Mononuclear cell (primary cell): Measurements from ENCODE around the gene GCSH. TPM values are rescaled to one million over a fixed set of nuclear protein-coding genes. Genes with fewer than 3 reads are reported as not detected.
A peak's percentile ranks its signal among the peaks of the same experiment; 100 is the strongest.

Source experiments
- H3K27me3 ChIP-seq: 2 replicates; pipeline ENCODE4 v1.6.0; 2011; ENCODE audit warnings: low read length, control low read depth; ENCODE audit not compliant: insufficient read depth
- H3K4me1 ChIP-seq: 2 replicates; pipeline ENCODE4 v1.5.1; 2011; ENCODE audit warnings: mild to moderate bottlenecking, low read length, control low read depth; ENCODE audit not compliant: insufficient read depth
- H3K4me3 ChIP-seq: 2 replicates; pipeline ENCODE4 v1.5.1; 2011; ENCODE audit warnings: mild to moderate bottlenecking, low read length, moderate library complexity
- H3K9me3 ChIP-seq: 2 replicates; pipeline ENCODE4 v1.5.1; 2011; ENCODE audit warnings: low read depth, mild to moderate bottlenecking, control low read depth, low read length
- total RNA-seq: library from RNA; depleted of rRNA; stranded (reverse); fragments of >200 nt; gene quantifications from one replicate; pipeline ENCODE4 v1.2.3, GENCODE V29; 2012

GCSH gene
- total RNA-seq, 1 donor: 2.1 TPM

DNA sequence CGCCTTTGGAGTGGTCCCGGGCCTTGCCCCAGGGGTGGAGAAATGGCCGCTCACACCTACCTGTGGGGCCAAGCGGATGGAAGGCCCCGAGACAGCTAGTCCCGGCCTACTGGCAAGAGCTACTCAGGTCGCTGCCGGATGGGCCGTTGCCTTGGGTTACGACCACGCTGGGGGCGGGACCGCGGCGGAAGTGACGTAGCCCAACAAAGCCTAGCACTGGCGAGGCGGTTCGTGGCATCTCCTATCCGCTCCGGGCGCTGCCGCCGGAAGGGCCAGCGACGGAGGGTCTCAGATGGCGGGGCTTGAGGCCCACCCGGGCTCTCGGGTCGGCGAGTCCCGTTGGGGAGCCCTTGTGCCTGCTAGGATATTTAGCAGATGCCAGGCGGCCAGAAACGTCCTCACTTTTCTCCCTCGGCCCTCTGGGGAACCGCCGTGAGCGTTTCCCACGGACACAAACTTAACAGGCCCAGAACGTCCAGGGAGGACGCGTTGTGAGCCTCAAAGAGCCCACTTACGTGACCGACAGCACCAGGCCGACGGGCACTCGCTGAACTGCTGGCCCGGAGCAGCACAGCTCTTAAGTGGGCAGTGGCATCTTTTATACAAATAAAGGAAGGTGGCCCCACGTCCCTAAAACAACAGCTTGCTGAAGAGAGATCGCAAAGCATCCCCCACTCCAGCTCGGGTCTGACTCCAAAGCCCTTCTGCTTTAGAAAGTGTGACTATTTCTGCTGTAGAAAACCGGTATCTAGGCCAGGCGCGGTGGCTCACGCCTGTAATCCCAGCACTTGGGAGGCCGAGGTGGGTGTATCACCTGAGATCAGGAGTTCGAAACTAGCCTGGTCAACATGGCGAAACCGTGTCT, 18.9 kb downstream of the GCSH start, which contains the start of gene C16orf46:
Gene C16orf46, minus strand, starts transcription at position 163 of the 865 bp plus-strand sequence. CDS start 13,283 bp downstream, outside the sequence.
- Histone ChIP-seq H3K27me3 (no peaks in the 10 kb centered on the region), H3K4me1 (peaks cover 11% of the 10 kb centered on the region), H3K9me3 (no peaks in the 10 kb centered on the region), H3K4me3 (peak within 1 kb of the TSS; percentile 74)

DNA sequence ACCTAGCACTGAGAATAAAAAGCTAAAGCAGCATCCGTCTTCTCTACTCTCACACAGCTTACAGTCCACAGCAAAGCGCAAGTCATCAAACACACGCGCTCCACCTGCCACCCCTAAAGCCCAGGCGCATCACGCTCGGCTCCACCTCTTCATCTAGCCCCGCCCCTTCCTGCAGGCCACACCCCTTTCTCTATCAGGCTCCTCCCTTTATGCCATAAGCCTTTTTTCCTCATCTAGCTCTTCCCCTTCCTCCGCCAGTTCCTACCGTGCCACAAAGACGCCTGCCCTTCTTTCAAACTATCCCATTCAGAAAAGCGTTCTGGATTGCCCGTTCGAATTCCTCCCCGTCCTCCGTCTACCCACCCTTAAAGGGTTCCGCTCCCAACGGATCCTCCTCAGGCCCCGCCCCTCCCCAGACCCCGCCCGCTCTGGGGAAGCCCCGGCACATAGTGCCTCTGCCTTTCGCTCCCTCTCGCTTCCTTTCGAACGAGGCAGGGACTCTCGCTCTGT, 19.6 kb downstream of the GCSH start:
- H3K4me3 ChIP-seq: peak overlapping the region; percentile 74
- H3K27me3 ChIP-seq: no peaks in the 10 kb centered on the region
- no peaks in the 10 kb centered on the region for H3K9me3 ChIP-seq

DNA sequence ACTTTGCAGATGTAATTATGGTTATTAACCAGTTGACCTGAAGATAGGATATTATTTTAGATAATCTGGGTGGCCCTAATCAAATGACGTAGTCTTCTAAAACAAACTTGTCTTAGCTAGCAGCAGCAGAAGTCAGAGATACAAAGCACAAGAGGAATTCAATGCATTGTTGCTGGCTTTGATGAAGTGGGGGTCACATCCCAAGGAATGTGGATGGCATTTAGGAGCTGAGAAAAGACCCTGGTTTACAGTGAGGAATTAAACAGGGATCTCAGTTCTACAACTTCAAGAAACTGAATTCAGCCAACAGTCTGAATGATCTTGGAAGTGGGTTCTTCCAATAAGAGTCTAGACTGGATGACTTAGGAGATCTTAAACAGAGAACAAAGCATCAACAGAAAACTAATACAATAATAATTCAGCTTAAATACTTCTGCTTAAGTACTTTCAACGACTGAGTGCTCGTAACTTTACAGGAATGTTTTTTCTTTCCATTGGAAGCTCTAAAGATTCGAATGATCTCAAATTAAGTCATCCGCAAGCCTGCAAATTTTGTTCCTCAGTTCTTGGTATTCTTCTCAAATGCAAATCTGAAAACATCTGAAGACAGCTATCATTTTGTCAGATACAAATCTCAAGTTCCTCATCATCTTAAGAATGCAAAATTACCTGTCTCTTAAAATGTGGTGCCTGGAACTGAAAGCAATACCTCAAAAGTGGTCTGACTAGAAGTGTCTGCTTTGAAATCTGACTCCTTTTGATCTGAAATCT, 22.4 kb downstream of the GCSH start:
- no peaks in the 10 kb centered on the region for H3K9me3 ChIP-seq
- no peak overlapping the region for H3K4me3 ChIP-seq
- H3K4me1 ChIP-seq: peaks cover 11% of the 10 kb centered on the region
- H3K27me3 ChIP-seq: no peaks in the 10 kb centered on the region

More for the DNA sequence above, 19.6 kb downstream of the GCSH start:
- peaks cover 11% of the 10 kb centered on the region for H3K4me1 ChIP-seq

DNA sequence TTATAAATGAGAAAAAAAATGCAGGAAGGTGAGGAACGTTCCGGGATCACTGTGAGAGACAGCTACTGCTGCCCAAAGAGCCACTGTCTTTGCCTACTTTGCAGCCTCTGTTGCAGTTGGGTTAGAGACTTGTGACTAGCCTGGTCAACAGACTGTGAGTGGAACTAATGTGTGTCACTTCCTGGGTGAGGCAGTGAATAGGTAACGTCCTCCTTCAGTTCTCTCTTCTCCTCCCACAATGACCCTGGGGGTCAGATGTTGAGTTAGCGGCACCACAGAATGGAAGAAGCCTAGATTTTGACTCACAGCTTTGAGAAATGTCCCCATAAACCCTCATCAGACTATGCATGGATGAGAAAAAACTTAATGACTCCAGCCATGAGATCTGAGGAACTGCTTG, 24.4 kb downstream of the GCSH start:
- H3K9me3 ChIP-seq: no peaks in the 10 kb centered on the region
- H3K4me1 ChIP-seq: peaks cover 5% of the 10 kb centered on the region

DNA sequence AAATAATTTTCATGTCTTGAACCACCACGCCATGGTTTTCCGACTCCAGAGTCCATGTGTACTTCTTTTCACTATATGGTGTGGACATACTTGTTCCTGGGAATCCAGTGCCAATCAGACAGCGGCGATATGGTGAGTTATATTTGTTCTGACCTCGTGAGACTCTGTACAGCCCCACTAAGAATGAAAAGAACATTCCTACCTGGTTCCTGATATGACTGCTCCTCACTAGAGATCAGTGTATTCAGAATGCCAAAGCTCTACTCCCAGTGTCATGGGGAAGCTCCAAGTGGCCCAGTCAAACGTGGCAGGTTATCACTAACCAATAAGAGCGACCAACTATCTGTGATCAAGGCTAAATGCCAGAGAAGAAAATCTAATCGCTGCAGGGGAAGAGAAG, 25.2 kb downstream of the GCSH start:
- no peak overlapping the region for H3K4me3 ChIP-seq
- H3K9me3 ChIP-seq: no peaks in the 10 kb centered on the region
- H3K27me3 ChIP-seq: no peaks in the 10 kb centered on the region
- no peaks in the 10 kb centered on the region for H3K4me1 ChIP-seq

More for the DNA sequence above, 24.4 kb downstream of the GCSH start:
- no peak overlapping the region for H3K4me3 ChIP-seq
- H3K27me3 ChIP-seq: no peaks in the 10 kb centered on the region

DNA sequence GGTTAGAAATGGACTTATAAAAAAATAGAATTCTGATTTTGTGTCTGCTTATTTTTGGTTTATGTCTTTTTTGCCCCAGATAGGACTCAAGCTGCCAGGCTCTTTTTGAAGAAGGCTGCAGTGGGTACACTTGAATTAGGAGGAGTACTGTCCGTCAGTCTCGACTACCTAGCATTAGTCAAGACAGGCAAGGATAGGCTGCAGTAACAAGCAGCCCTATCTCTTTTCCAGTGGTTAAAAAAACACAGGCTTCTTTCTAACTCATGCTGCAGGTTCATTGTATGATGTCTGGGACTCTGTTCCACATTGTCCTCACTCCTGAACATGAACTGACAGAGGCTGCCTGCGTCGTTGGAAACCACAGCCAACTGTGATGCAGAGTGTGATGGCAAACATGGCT, 27.1 kb downstream of the GCSH start:
- no peak overlapping the region for H3K4me3 ChIP-seq
- H3K27me3 ChIP-seq: no peaks in the 10 kb centered on the region
- no peaks in the 10 kb centered on the region for H3K4me1 ChIP-seq
- no peaks in the 10 kb centered on the region for H3K9me3 ChIP-seq

DNA sequence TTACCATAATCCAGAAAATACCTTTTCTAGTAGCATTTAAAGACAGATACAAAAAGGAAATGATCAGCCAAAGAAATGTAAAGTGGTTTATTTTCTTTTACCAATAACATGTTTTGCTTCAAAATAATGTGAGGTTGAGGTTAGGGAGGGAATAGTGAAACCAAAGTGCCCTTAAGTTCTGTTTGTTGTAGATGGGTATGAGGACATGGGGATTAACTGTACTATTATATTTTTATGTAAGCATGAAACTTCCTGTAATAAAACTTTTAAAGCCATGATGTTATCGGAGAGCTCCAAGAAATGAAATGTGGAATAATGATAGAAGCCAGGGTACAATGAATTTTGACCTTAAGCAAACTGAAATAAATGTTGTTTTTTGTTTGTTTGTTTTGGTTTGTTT, 29.0 kb downstream of the GCSH start:
- no peak overlapping the region for H3K4me3 ChIP-seq
- H3K4me1 ChIP-seq: no peaks in the 10 kb centered on the region
- H3K27me3 ChIP-seq: no peaks in the 10 kb centered on the region
- H3K9me3 ChIP-seq: no peaks in the 10 kb centered on the region

DNA sequence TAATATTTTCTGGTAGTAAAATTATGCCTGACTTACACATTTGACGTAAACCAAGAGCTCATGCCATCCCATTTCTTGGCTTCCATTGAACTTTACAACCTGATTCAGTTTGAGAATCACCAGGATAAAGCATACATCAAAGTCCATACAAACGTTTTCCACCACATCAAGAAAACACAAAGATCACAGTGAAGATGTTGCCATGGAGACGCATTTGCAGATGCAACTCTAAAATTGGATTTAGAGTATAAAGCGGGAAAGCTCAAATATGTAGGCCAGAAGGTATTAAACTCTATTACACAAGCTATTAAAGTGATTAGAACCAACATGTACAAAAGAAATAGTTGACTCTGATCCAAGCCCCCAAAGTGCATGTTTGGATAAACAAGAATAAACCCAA, 29.5 kb downstream of the GCSH start:
- no peaks in the 10 kb centered on the region for H3K27me3 ChIP-seq
- no peak overlapping the region for H3K4me3 ChIP-seq
- no peaks in the 10 kb centered on the region for H3K4me1 ChIP-seq
- H3K9me3 ChIP-seq: no peaks in the 10 kb centered on the region

DNA sequence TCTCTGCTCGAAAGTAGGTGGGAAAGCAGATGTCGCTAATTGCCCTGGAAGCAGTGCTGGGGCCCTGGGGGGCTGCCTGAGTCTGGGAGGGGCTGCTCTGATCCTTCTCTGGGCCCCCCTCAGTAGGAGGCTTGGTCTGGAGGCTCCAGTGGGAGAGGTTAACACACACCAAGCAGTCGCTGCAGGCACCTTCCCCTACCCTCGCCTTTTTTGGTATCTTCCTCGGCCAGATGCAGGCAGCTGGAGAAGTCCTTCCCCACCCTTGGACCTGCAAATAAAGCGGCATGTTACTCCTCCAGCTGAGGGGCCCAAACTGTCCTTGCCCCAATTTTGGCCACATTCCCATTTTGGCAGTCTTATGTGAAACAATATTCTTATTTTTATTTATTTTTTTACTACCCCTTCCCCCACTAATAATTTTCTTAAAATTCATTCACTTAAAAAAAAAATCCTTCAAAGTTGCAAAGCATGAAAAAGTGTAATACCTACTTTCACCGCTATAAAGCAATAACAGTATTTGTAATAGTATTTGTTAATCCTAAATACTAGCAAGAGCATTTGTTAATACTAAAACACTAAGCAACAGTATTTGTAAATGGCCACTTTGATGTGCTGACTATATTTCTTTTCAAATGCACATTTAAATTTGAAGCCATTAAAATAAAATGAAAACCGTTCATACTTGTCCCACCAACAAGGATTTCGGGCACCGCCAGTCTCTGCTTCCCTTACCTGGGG, 34.2 kb downstream of the GCSH start:
- no peak overlapping the region for H3K4me3 ChIP-seq
- H3K9me3 ChIP-seq: no peaks in the 10 kb centered on the region
- H3K27me3 ChIP-seq: no peaks in the 10 kb centered on the region
- no peaks in the 10 kb centered on the region for H3K4me1 ChIP-seq

DNA sequence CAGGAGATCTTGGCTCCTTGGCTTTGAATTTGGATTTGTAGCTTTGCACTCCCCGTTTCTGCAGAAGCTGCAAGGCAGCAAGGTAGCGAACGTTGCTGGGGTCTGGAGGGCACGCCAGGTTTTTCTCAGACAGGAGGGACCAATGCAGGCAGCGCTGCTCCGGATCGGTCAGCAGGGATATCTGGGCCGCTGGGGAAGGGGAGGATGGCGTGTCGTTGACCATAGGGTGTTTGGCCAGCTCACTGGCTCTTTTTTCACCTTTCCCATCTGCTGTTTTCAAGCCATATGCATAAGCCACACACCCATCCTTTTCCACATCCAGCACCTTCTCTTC, 34.9 kb downstream of the GCSH start:
- no peaks in the 10 kb centered on the region for H3K27me3 ChIP-seq
- no peak overlapping the region for H3K4me3 ChIP-seq
- no peaks in the 10 kb centered on the region for H3K9me3 ChIP-seq
- no peaks in the 10 kb centered on the region for H3K4me1 ChIP-seq

DNA sequence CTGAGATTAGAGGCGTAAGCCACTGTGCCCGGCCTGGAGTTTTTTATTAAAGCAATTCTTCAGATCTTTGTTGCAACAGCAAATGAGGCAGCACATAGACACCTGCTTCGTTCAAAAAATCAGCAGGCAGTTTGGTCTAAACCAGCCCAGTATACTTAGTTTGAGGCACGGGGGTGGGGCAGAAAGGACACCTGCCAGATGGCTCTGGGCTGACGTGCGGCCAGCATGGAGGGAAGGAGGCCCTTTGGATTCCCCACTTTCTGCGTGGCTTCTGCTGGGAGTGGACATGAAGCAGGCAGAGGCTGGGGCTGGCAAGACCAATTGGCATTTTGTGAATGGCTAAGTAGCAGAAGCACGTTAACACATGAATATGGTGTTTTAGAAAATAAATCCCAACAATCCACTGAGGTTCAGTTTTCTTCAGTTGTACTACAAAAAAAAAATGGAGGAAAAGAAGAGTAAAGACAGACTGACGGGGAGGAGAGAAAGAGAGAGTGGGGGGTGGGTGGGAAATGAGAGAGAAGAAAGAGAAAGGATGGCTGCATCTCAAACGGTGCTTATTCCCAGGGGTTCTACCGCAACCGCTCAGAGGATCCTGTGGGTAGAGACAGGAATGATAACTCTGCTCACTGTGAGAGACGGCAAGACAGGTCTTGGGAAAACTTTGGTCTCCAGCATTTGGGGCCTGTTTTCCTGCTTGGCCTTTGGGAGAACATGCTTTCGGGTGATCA, 35.5 kb downstream of the GCSH start:
- no peaks in the 10 kb centered on the region for H3K27me3 ChIP-seq
- H3K4me3 ChIP-seq: no peak overlapping the region
- H3K4me1 ChIP-seq: no peaks in the 10 kb centered on the region
- H3K9me3 ChIP-seq: no peaks in the 10 kb centered on the region

DNA sequence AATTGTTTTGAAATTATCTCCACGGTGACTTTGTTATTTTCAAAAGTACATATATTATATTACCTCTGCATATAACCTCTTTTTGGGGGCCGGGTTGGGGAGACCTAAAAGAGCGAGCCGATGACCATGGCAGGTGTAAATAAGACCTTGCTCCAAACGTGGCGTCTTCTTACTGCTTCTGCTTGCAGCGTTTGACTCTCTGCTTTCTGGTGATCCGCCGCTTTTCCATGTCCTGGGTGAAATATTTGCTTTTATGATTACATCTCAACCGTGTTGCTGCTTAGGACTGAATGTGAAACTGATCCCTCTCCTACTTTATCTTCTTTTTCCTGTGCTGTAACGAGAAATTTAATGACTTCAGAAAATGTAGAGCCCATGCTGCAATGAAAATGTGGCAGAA, 42.4 kb downstream of the GCSH start:
- no peak overlapping the region for H3K4me3 ChIP-seq
- H3K4me1 ChIP-seq: no peaks in the 10 kb centered on the region

DNA sequence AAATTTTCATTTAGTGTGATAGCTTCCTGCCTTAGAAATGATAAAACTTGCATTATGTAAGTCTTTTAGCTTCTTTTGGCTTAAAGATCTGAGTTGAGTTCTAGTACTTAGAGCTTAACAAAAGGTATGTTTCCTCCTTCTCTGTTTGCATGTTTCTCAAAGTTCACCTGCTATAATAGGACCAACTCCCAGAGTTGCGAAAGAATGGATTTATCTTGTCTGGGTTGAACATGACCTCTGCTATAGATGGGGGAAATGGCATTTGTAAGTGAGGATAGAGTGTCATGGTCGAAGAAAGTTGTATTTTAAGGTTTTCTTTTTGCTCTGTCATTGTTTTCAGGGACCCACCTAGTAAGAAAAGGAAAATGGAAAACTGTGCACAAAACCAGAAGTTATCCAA, 53.4 kb downstream of the GCSH start:
- Histone ChIP-seq H3K27me3 (no peaks in the 10 kb centered on the region), H3K4me3 (no peak overlapping the region), H3K9me3 (no peaks in the 10 kb centered on the region), H3K4me1 (peaks cover 9% of the 10 kb centered on the region)

More for the DNA sequence above, 42.4 kb downstream of the GCSH start:
- H3K9me3 ChIP-seq: peaks cover 9% of the 10 kb centered on the region
- H3K27me3 ChIP-seq: no peaks in the 10 kb centered on the region

DNA sequence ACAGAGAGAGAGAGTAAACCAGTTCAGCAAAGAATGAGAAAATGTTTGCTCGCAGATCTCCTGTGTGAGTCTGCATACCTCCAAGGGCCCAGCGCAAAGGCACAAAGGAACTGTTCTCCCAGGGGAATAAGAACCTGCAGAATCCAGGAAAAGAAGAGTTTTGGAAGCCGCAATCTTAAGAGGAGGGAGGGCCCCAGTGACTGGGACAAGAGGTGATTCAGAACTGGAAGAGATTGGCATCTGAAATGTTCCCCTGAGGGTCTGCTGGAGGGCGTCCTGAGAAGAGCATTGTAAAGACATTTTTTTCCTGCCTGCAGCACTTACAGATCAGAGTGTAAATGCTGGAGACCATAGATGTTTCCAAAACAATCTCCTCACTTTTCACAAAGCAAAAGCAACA, 54.5 kb downstream of the GCSH start:
- H3K4me3 ChIP-seq: no peak overlapping the region
- H3K4me1 ChIP-seq: peaks cover 20% of the 10 kb centered on the region
- H3K27me3 ChIP-seq: no peaks in the 10 kb centered on the region
- no peaks in the 10 kb centered on the region for H3K9me3 ChIP-seq
